Tibial nerve (tissue), 4 donors: ENCODE measurements around the gene SEMA6B. TPM values are rescaled to one million over a fixed set of nuclear protein-coding genes. Genes with fewer than 3 reads are reported as not detected.

Experiments
- DNase-seq, 2 donors: peaks; one replicate each; pipeline ENCODE4 v3.0.0-alpha.2; 2019; ENCODE audit warnings: low spot score in 2 of 2
- H3K27ac ChIP-seq, 4 donors: fragments of 200-600 bp; sonication (generic) in 3 of 4; one replicate each; pipeline ENCODE4 v1.5.1; 2017 to 2019; ENCODE audit warnings: mild to moderate bottlenecking in 1 of 4
- H3K27me3 ChIP-seq, 2 donors: fragments of 200-600 bp; sonication (generic) in 1 of 2; one replicate each; pipeline versions ENCODE4 v1.5.1 to v1.6.0; 2017 to 2019
- H3K36me3 ChIP-seq, 3 donors: fragments of 200-600 bp; sonication (generic); one replicate each; pipeline ENCODE4 v1.5.1; 2018 to 2019
- H3K4me1 ChIP-seq, 4 donors: fragments of 200-600 bp; sonication (generic) in 3 of 4; one replicate each; pipeline ENCODE4 v1.5.1; 2017 to 2019
- H3K4me3 ChIP-seq, 4 donors: fragments of 200-600 bp; sonication (generic) in 3 of 4; one replicate each; pipeline ENCODE4 v1.5.1; 2017 to 2019; ENCODE audit warnings: mild to moderate bottlenecking in 1 of 4, moderate library complexity in 1 of 4
- H3K9me3 ChIP-seq, 4 donors: fragments of 200-600 bp; sonication (generic) in 3 of 4; one replicate each; pipeline ENCODE4 v1.5.1; 2017 to 2019
- EP300 ChIP-seq, 2 donors: sonication (generic); formaldehyde crosslinking; IDR thresholded peaks; one replicate each; pipeline ENCODE4 v1.6.1; 2017; ENCODE audit warnings: antibody characterized with exemption in 2 of 2, mild to moderate bottlenecking in 1 of 2
- POLR2A ChIP-seq, 2 donors: fragments of 450-650 bp; IDR thresholded peaks; one replicate each; pipeline ENCODE4 v1.6.1; 2017; ENCODE audit warnings: antibody characterized with exemption in 2 of 2, mild to moderate bottlenecking in 2 of 2, moderate library complexity in 2 of 2
- WGBS, 2 donors: methylation state at CpG; one replicate each; pipeline ENCODE4 v1.1.5; 2018; 5-methylcytosine and 5-hydroxymethylcytosine counted together
- total RNA-seq, 4 donors: library from RNA; depleted of rRNA; stranded (reverse); fragments of >200 nt; gene quantifications; one replicate each; pipeline ENCODE4 v1.1.0, GENCODE V29; 2016
- TF ChIP-seq, protein P1 (sequence below), 5 experiments: fragments of 200-600 bp in 3 of 5; fragments of 450-650 bp in 2 of 5; sonication (generic) in 3 of 5; IDR thresholded peaks; one replicate each; pipeline ENCODE4 v1.5.1; 2016 to 2019; ENCODE audit warnings: antibody characterized with exemption in 5 of 5, mild to moderate bottlenecking in 3 of 5, moderate library complexity in 2 of 5

The SEMA6B gene
- total RNA-seq, 4 donors from 2014 or later: 1.5 to 18.6 (median 7.4) TPM

DNA sequence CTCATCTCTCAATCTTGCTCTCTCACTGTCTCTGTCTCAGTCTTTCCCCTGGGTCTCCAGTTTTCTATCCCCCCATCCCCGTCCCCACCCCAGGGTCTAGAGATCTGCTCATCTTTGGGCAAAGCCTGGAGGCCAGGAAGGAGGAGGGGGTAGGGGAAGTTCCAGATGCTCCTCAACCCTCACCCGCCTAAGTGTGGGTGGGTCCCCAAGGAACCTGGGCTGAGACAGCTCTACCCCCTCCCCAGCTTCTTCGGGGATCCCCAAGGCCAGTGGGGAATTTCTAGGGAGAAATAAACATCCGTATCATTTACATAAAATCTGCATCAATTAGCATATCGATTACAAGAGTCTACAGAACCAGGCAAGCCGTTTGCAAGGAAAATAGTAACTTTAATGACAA lies 31.8 kb upstream of the SEMA6B start:
- Histone ChIP-seq H3K27ac (no peak overlapping the region), H3K36me3 (no peaks in the 10 kb centered on the region), H3K27me3 (peaks cover 0 to 86% of the 10 kb centered on the region in 2 donors), H3K4me3 (no peak overlapping the region), H3K9me3 (no peaks in the 10 kb centered on the region), H3K4me1 (no peaks in the 10 kb centered on the region)
- no peak for TF ChIP-seq EP300 (IDR thresholded peaks at IDR 0.05)
- TF ChIP-seq POLR2A (IDR thresholded peaks at IDR 0.05): no peak
- TF ChIP-seq, protein P1, sequence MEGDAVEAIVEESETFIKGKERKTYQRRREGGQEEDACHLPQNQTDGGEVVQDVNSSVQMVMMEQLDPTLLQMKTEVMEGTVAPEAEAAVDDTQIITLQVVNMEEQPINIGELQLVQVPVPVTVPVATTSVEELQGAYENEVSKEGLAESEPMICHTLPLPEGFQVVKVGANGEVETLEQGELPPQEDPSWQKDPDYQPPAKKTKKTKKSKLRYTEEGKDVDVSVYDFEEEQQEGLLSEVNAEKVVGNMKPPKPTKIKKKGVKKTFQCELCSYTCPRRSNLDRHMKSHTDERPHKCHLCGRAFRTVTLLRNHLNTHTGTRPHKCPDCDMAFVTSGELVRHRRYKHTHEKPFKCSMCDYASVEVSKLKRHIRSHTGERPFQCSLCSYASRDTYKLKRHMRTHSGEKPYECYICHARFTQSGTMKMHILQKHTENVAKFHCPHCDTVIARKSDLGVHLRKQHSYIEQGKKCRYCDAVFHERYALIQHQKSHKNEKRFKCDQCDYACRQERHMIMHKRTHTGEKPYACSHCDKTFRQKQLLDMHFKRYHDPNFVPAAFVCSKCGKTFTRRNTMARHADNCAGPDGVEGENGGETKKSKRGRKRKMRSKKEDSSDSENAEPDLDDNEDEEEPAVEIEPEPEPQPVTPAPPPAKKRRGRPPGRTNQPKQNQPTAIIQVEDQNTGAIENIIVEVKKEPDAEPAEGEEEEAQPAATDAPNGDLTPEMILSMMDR (IDR thresholded peaks at IDR 0.05): no peak
- 48 to 49% methylated on average over 6 of the region's 6 CpGs for WGBS, 2 donors
- no peak for DNase-seq

DNA sequence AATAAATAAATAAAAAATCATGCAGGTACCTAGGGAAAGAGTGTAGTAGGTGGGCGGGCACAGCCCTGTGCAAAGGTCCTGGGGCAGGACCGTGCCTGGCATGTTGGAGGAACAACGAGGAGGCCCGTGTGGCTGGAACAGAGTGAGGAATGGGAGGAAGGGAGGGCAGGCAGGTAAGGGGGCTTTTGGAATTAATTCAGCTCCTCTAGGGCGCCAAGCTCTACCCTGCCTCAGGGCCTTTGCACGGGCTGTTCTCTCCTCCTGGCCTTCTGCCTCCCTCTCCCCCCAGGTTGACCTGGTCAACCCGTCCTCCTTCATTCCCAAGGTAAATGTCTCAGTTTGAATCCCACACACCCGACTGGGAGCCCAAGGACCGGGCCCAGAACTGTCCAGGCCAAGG lies 31.1 kb upstream of the SEMA6B start:
- DNase-seq: no peak
- no peaks in the 10 kb centered on the region for H3K9me3 ChIP-seq
- H3K36me3 ChIP-seq: no peaks in the 10 kb centered on the region
- no peaks in the 10 kb centered on the region for H3K4me1 ChIP-seq
- WGBS, 2 donors: 75 to 79% methylated on average over 9 of the region's 9 CpGs
- H3K4me3 ChIP-seq: no peak overlapping the region
- no peak overlapping the region for H3K27ac ChIP-seq
- peaks cover 0 to 86% of the 10 kb centered on the region in 2 donors for H3K27me3 ChIP-seq
- no peak for TF ChIP-seq POLR2A (IDR thresholded peaks at IDR 0.05)
- TF ChIP-seq EP300 (IDR thresholded peaks at IDR 0.05): no peak
- TF ChIP-seq, protein P1 (IDR thresholded peaks at IDR 0.05): no peak

DNA sequence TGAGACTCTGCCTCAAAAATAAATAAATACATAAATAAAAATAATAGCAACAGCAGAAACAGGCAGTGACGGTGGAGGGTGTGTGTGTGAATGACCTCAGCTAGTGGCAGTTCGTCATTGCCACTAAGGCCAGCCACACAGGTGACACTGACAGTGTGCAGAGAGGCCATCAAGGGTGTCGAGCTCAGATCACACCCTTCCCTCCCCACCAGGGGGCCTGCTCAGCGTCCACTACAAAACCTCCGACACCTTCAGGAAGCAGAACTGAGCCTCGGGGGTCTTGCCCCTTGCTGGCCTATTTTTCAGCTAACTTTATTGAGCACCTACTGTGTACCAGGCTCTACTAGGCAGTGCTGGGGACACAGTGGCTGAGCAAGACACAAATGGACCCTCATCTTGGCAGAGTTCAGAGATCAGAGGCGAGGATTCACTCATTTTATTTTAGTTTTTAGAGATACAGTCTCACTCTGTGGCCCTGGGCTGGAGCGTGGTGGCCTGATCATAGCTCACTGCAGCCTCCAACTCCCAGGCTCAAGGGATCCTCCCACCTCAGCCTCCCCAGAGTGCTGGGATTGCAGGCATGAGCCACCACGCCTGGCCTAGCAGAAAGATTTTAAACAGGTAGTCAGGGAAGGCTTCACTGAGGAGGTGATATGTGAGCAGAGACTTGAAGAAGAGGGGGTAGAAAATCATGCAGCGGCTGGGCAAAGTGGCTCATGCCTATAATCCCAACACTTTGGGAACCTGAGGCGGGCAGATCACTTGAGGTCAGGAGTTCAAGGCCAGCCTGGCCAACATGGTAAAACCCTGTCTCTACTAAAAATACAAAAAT lies 30.3 kb upstream of the SEMA6B start:
- DNase-seq: no peak
- H3K4me3 ChIP-seq: no peak overlapping the region
- H3K27ac ChIP-seq: no peak overlapping the region
- peaks cover 0 to 86% of the 10 kb centered on the region in 2 donors for H3K27me3 ChIP-seq
- H3K4me1 ChIP-seq: peaks cover 0 to 4% (median 2%) of the 10 kb centered on the region in 4 donors
- H3K9me3 ChIP-seq: no peaks in the 10 kb centered on the region
- TF ChIP-seq EP300 (IDR thresholded peaks at IDR 0.05) (no peak), POLR2A (IDR thresholded peaks at IDR 0.05) (no peak)
- TF ChIP-seq, protein P1 (IDR thresholded peaks at IDR 0.05): peak in 1 of 5 experiments; percentile 8
- H3K36me3 ChIP-seq: no peaks in the 10 kb centered on the region
- WGBS, 2 donors: 63 to 71% methylated on average over 11 of the region's 11 CpGs

DNA sequence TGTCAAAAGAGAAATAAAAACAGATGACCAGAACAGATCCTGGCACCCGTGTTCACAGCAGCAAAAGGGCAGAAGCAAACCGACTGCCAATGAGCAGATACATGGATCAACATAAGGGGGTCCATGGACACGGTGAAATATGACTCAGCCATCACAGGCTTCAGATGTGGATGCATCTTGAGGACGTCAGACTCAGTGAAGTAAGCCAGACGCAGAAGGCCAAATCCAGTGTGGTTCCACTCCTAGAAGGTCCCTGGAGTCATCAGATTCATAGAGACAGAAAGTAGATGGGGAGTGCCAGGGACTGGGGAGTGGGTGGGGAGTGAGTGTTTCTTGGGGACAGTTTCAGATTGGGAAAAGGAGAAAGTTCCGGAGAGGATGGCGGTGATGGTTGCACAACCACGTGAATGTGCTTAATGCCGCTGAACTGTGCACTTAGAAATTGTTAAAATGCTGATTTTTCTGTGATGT lies 28.8 kb upstream of the SEMA6B start:
- no peak for DNase-seq
- Histone ChIP-seq H3K27me3 (peaks cover 0 to 87% of the 10 kb centered on the region in 2 donors), H3K4me1 (peaks cover 0 to 19% (median 12%) of the 10 kb centered on the region in 4 donors), H3K27ac (no peak overlapping the region), H3K4me3 (no peak overlapping the region), H3K36me3 (no peaks in the 10 kb centered on the region), H3K9me3 (no peaks in the 10 kb centered on the region)
- WGBS, 2 donors: 52 to 58% methylated on average over 9 of the region's 9 CpGs
- TF ChIP-seq, protein P1 (IDR thresholded peaks at IDR 0.05): no peak
- TF ChIP-seq POLR2A (IDR thresholded peaks at IDR 0.05) (no peak), EP300 (IDR thresholded peaks at IDR 0.05) (no peak)

DNA sequence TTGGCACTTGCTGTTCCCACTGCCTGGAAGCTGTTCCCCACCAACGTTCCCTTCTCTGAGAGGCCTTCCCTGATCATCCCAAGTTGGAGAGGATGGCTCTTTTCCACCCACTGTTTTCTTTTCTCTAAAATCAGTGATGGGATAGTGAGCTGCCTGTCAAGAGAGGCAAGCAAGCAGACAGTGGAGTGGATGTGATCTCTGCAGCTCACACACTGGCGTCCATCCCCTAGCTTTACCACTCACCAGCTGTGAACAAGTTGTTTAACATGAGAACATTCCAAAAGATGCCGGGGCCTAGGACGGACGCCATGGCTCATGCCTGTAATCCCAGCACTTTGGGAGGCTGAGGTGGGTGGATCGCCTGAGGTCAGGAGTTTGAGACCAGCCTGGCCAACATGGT lies 28.0 kb upstream of the SEMA6B start:
- no peaks in the 10 kb centered on the region for H3K9me3 ChIP-seq
- no peak overlapping the region for H3K27ac ChIP-seq
- no peaks in the 10 kb centered on the region for H3K36me3 ChIP-seq
- WGBS, 2 donors: 87 to 91% methylated on average over 6 of the region's 6 CpGs
- no peak for TF ChIP-seq EP300 (IDR thresholded peaks at IDR 0.05)
- TF ChIP-seq, protein P1 (IDR thresholded peaks at IDR 0.05): no peak
- TF ChIP-seq POLR2A (IDR thresholded peaks at IDR 0.05): no peak
- H3K4me3 ChIP-seq: no peak overlapping the region
- peaks cover 0 to 88% of the 10 kb centered on the region in 2 donors for H3K27me3 ChIP-seq
- H3K4me1 ChIP-seq: peaks cover 0 to 20% (median 12%) of the 10 kb centered on the region in 4 donors
- no peak for DNase-seq
